ENCODE data around the gene APOBEC2.

APOBEC2 gene

DNA sequence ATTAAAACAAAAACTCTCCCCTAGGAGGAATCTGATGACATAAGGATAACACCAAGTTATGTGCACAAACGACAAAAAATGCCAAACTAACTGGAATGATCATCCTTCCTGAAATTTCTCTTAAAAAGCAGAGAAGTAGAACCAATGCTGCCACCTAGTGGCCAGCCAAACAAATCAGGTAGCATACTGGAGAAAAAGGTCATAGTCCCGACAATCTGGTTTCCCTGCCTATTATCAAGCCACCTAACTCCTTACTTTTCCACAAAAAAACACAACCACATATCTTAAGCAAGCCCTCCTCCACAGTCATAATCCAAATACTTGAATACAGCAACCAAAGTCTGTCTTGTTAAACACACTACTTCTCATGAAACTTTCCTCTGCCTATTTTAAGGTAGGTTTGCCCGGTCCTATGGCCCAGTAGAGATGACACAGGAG is 13.9 kb downstream of the APOBEC2 start:
- Histone ChIP-seq H3K36me3 (ENCODE audit: insufficient read depth) (no peaks in the 10 kb centered on the region), H3K27me3 (ENCODE audit: insufficient read depth, low read depth) (no peaks in the 10 kb centered on the region), H3K27ac (no peak overlapping the region), H3K79me2 (ENCODE audit: insufficient read depth, low read depth) (no peaks in the 10 kb centered on the region), H2AFZ (ENCODE audit: low read depth) (no peak overlapping the region), H3K4me1 (ENCODE audit: low read depth, poor library complexity, severe bottlenecking) (peaks cover 15% of the 10 kb centered on the region), H3K4me2 (no peak overlapping the region), H3K4me3 (IDR thresholded peaks at IDR 0.05; ENCODE audit: insufficient read depth, low read depth, low read length) (no peak overlapping the region), H3K9ac (no peak overlapping the region), H4K20me1 (ENCODE audit: insufficient read depth) (no peaks in the 10 kb centered on the region)
- TF ChIP-seq, protein P1, sequence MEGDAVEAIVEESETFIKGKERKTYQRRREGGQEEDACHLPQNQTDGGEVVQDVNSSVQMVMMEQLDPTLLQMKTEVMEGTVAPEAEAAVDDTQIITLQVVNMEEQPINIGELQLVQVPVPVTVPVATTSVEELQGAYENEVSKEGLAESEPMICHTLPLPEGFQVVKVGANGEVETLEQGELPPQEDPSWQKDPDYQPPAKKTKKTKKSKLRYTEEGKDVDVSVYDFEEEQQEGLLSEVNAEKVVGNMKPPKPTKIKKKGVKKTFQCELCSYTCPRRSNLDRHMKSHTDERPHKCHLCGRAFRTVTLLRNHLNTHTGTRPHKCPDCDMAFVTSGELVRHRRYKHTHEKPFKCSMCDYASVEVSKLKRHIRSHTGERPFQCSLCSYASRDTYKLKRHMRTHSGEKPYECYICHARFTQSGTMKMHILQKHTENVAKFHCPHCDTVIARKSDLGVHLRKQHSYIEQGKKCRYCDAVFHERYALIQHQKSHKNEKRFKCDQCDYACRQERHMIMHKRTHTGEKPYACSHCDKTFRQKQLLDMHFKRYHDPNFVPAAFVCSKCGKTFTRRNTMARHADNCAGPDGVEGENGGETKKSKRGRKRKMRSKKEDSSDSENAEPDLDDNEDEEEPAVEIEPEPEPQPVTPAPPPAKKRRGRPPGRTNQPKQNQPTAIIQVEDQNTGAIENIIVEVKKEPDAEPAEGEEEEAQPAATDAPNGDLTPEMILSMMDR (conservative IDR thresholded peaks at IDR 0.05; ENCODE audit: low read depth, low read length), result peak; percentile 84

DNA sequence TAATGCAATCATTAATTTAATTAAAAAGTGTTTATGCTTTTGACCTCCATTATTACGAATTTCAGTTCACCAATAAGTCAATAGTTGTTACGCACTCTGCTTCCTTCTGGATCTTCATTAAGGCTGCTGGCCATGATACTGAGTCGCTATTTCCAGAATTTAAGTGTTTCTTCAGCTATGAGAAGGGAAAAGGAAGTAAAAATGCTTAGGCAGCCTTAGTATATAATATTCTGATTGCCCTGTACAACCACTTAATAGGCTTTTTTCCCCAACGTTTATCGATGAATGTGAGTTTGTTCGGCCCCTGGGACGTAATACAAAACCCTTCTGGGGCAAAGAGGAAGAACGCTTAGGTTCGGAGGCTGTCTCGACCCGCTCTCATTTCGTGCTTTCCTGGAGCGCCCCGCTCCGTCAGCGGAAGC is 18.5 kb downstream of the APOBEC2 start:
- no peak overlapping the region for H3K4me3 ChIP-seq (IDR thresholded peaks at IDR 0.05; ENCODE audit: insufficient read depth, low read depth, low read length)
- no peaks in the 10 kb centered on the region for H3K27me3 ChIP-seq (ENCODE audit: insufficient read depth, low read depth)
- peak overlapping the region; percentile 85 for H3K4me2 ChIP-seq
- peaks cover 8% of the 10 kb centered on the region; the same call in 1 of the 2 replicates for H4K20me1 ChIP-seq (ENCODE audit: insufficient read depth)
- H3K36me3 ChIP-seq (ENCODE audit: insufficient read depth), result no peaks in the 10 kb centered on the region
- H3K9ac ChIP-seq, result peak overlapping the region; percentile 98
- peak overlapping the region; percentile 75 for H2AFZ ChIP-seq (ENCODE audit: low read depth)
- peaks cover 33% of the 10 kb centered on the region for H3K79me2 ChIP-seq (ENCODE audit: insufficient read depth, low read depth)
- peaks cover 31% of the 10 kb centered on the region for H3K4me1 ChIP-seq (ENCODE audit: low read depth, poor library complexity, severe bottlenecking)
- peak overlapping the region; percentile 97 for H3K27ac ChIP-seq
- TF ChIP-seq, protein P1 (conservative IDR thresholded peaks at IDR 0.05; ENCODE audit: low read depth, low read length), result no peak

DNA sequence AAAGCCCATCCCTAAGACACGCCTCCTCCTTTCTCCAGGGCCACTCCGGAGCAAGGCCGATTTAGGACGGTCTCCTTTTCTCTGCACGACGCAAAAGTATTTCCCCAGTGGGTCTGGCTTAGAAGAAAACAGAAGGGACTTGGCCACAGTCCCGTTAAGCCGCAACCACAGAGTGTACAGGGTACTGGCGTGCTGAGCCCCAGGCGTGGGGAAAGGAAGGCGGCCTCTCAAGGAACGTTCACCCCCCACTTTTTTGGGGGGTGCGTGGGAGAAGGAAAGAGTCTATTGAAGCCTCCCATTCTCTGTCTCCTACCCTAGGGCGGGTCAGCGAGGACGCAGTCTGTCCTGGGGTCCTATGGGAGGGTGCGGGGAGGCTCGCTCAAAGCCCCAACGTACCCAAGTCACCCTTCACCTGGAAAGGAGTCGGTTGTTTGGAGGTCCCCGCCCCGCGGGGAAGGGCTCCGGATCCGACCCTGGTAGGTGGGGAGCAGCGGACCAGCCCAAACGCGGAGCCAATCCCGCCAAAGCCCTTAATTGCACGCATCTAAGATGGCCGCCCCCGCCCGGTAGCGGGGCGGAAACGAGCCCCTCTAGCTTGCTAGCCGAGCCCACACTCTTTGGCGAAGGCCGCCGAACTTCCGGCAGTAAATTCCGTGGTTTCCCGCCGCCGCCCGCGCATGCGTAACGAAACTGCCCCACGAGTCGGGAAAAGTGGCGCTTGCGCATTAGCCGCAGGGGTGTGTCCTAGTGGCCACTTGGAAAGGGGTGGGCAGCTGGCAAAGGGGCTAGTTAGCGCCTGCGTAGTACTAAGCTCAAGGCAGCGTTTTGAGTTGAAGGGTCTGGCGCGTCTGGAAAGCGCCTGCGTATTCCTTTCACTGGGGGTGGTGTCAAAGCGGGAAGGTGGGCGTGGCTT is 19.2 kb downstream of the APOBEC2 start, which contains the start of gene OARD1:
Gene OARD1, minus strand, starts transcription at position 434 of the 913 bp plus-strand sequence. CDS start 722 bp downstream, outside the sequence.
- peaks cover 40% of the 10 kb centered on the region for H3K79me2 ChIP-seq (ENCODE audit: insufficient read depth, low read depth)
- H2AFZ ChIP-seq (ENCODE audit: low read depth), result peak within 1 kb of the TSS; percentile 75
- H3K9ac ChIP-seq, result peak within 1 kb of the TSS; percentile 98
- TF ChIP-seq, protein P1 (conservative IDR thresholded peaks at IDR 0.05; ENCODE audit: low read depth, low read length), result no peak
- peaks cover 8% of the 10 kb centered on the region; the same call in 1 of the 2 replicates for H4K20me1 ChIP-seq (ENCODE audit: insufficient read depth)
- H3K36me3 ChIP-seq (ENCODE audit: insufficient read depth), result no peaks in the 10 kb centered on the region
- H3K4me3 ChIP-seq (IDR thresholded peaks at IDR 0.05; ENCODE audit: insufficient read depth, low read depth, low read length), result no peak within 1 kb of the TSS
- peaks cover 33% of the 10 kb centered on the region for H3K4me1 ChIP-seq (ENCODE audit: low read depth, poor library complexity, severe bottlenecking)
- H3K27me3 ChIP-seq (ENCODE audit: insufficient read depth, low read depth), result no peaks in the 10 kb centered on the region
- peak within 1 kb of the TSS; percentile 91 for H3K4me2 ChIP-seq
- H3K27ac ChIP-seq, result peak within 1 kb of the TSS; percentile 97

DNA sequence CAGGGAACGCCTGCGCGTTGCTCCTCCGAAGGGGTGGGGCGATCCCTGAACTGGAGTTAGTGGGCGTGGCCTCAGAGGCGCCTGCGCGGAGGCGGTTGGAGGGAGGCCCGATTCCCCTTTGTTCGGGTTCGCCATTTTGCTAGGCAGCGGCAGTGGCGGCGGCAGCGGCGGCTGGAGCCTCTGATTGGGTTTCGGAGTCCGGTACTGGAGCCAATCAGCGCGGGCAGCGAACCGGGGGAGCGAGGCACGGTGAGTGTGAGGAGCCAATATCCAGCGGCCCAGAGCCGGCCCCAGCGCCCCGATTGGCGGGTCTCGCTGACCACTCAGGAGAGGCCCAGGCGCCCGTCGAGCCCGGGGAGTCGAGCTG is 19.8 kb downstream of the APOBEC2 start, which contains the start of gene NFYA:
Gene NFYA, plus strand, starts transcription at position 139 of the 367 bp plus-strand sequence. CDS start 6,116 bp downstream, outside the sequence.
- H2AFZ ChIP-seq (ENCODE audit: low read depth), result peak within 1 kb of the TSS; percentile 75
- TF ChIP-seq, protein P1 (conservative IDR thresholded peaks at IDR 0.05; ENCODE audit: low read depth, low read length), result no peak
- peaks cover 33% of the 10 kb centered on the region for H3K4me1 ChIP-seq (ENCODE audit: low read depth, poor library complexity, severe bottlenecking)
- H3K4me2 ChIP-seq, result peak within 1 kb of the TSS; percentile 91
- no peaks in the 10 kb centered on the region for H3K36me3 ChIP-seq (ENCODE audit: insufficient read depth)
- H4K20me1 ChIP-seq (ENCODE audit: insufficient read depth), result peaks cover 8% of the 10 kb centered on the region; the same call in 1 of the 2 replicates
- H3K27ac ChIP-seq, result peak within 1 kb of the TSS; percentile 97
- no peaks in the 10 kb centered on the region for H3K27me3 ChIP-seq (ENCODE audit: insufficient read depth, low read depth)
- no peak within 1 kb of the TSS for H3K4me3 ChIP-seq (IDR thresholded peaks at IDR 0.05; ENCODE audit: insufficient read depth, low read depth, low read length)
- peaks cover 46% of the 10 kb centered on the region for H3K79me2 ChIP-seq (ENCODE audit: insufficient read depth, low read depth)
- H3K9ac ChIP-seq, result peak within 1 kb of the TSS; percentile 98
